H1 (cell line): ENCODE measurements around the gene MLN. TPM values are rescaled to one million over a fixed set of nuclear protein-coding genes. Genes with fewer than 3 reads are reported as not detected.

Experiments used
- KDM1A ChIP-seq: fragments of 200-600, 300-600 bp; sonication (generic); IDR thresholded peaks from 2 replicates; pipeline ENCODE4 v1.7.1; 2016; ENCODE audit warnings: mild to moderate bottlenecking, low read length, borderline replicate concordance
- NRF1 ChIP-seq: IDR thresholded peaks from 2 replicates; pipeline ENCODE4 v1.6.1; 2011; ENCODE audit warnings: mild to moderate bottlenecking, low read depth, low read length, improper control_type of control experiment
- POU5F1 ChIP-seq: IDR thresholded peaks from 2 replicates; pipeline ENCODE4 v1.6.1; 2011; ENCODE audit warnings: low read depth, mild to moderate bottlenecking, low read length, moderate library complexity
- SAP30 ChIP-seq: fragments of 300-600 bp; sonication (generic); IDR thresholded peaks from 2 replicates; pipeline ENCODE4 v1.7.1; 2012; ENCODE audit warnings: low read length, moderate library complexity, mild to moderate bottlenecking, inconsistent platforms; ENCODE audit not compliant: insufficient read depth, insufficient replicate concordance
- SP4 ChIP-seq: IDR thresholded peaks from 2 replicates; pipeline ENCODE4 v1.6.1; 2012; ENCODE audit warnings: low read length, inconsistent platforms
- TAF7 ChIP-seq: optimal IDR thresholded peaks from 2 replicates; pipeline ENCODE3; 2011; ENCODE audit warnings: low read depth, mild to moderate bottlenecking, inconsistent platforms, low read length, moderate library complexity, borderline replicate concordance
- polyA plus RNA-seq, 7 experiments: library from polyadenylated mRNA; depleted of rRNA in 3 of 7; stranded (reverse) in 5 of 7; unstranded in 2 of 7; fragments of >200 nt in 5 of 7; fragments of 200-250 nt in 2 of 7; gene quantifications; 1 replicate in 5 of 7; 2 replicates in 1 of 7; 4 replicates in 1 of 7; pipeline versions ENCODE4 v1.2.1 to v1.2.3, GENCODE V29; 2011 to 2013; ENCODE audit warnings: missing spikeins in 2 of 7, mixed read lengths in 2 of 7
- total RNA-seq: library from RNA; stranded (reverse); fragmentation: NEBNext Ultra II Directional; extraction: Animal tissue kit (Norgen Biotek cat#: 25700); gene quantifications from 2 replicates; pipeline ENCODE4 v1.2.1, GENCODE V29; 2021
- TF ChIP-seq, protein P1 (sequence below), 3 experiments: IDR thresholded peaks; 1 replicate in 2 of 3; 2 replicates in 1 of 3; pipeline versions ENCODE4 v1.5.1 to v1.6.1; 2011; ENCODE audit warnings: low read length in 3 of 3, mild to moderate bottlenecking in 3 of 3, inconsistent platforms in 2 of 3, low read depth in 1 of 3, moderate library complexity in 1 of 3; ENCODE audit not compliant: insufficient read depth in 1 of 3; ENCODE audit errors: control extremely low read depth in 1 of 3

The MLN gene
- total and polyA plus RNA-seq, 2 of the 8 experiments (the other 6 are each of a cell fraction or from before 2014, with no cell fraction given) = not detected

- TF ChIP-seq, protein P1, sequence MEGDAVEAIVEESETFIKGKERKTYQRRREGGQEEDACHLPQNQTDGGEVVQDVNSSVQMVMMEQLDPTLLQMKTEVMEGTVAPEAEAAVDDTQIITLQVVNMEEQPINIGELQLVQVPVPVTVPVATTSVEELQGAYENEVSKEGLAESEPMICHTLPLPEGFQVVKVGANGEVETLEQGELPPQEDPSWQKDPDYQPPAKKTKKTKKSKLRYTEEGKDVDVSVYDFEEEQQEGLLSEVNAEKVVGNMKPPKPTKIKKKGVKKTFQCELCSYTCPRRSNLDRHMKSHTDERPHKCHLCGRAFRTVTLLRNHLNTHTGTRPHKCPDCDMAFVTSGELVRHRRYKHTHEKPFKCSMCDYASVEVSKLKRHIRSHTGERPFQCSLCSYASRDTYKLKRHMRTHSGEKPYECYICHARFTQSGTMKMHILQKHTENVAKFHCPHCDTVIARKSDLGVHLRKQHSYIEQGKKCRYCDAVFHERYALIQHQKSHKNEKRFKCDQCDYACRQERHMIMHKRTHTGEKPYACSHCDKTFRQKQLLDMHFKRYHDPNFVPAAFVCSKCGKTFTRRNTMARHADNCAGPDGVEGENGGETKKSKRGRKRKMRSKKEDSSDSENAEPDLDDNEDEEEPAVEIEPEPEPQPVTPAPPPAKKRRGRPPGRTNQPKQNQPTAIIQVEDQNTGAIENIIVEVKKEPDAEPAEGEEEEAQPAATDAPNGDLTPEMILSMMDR (IDR thresholded peaks at IDR 0.05; ENCODE audit: control extremely low read depth in 1 of 3, insufficient read depth in 1 of 3, low read depth in 1 of 3, low read length in 3 of 3) = no peak
- TF ChIP-seq SAP30 (no peak), TAF7 (no peak), KDM1A (no peak), SP4 (no peak), POU5F1 (no peak), NRF1 (no peak)
These were observed 36.6 kb downstream of the MLN start (continued) for GRCh38 chr6:33766921-33767907.
